Measurements from ENCODE around the gene RAPH1.

The RAPH1 gene

DNA sequence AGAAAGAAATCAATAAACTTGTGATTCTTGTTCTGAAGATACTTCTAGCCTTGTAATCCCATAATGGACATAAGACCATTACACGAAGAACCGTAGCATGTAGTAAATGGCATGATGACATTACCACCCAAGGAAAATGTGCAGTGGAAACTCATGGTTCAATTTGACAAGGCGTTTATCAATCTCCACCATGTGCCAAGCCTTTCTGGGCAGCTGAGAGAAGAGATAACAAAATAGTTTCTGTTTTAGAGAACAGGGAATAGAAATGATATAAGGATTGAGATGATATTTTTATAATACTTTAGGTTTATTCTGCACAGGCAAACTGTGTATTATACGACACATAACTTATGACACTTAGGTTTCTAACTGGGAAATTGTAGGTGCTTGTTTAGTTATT lies 187.7 kb downstream of the RAPH1 start:
- DNase-seq = no peak

DNA sequence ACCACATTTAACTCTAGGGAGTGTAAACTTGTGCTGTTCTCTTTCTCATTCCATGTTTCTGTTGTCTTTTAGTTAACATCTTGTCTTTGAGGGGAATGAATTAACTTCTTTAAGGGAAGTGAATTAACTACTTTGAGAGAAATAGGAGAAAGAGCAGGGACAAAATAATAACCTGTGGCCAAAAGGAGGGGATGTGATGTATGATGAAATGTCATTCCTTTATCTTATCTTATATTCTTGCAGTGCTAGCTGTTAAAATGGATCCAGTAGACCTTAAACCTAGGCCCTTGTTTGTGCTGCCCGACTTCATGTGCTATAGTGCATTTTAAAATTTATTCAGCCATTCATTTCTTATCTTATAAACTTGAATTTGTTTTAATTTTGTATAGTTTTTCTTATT lies 188.5 kb downstream of the RAPH1 start:
- DNase-seq = no peak

DNA sequence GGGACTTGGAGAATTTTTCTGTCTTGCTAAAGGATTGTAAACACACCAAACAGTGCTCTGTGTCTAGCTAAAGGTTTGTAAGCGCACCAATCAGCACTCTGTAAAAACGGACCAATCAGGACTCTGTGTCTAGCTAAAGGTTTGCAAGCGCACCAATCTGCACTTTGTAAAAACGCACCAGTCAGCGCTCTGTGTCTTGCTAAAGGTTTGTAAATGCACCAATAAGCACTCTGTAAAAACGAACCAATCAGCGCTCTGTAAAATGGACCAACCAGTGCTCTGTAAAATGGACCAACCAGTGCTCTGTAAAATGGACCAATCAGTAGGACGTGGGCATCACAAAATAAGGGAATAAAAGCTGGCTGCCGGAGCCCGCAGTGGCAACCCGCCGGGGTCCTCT lies 190.4 kb downstream of the RAPH1 start:
- DNase-seq = no peak

Data from bone marrow (tissue), 2 donors.